HG03432 (cell line): Measurements from ENCODE around the gene CAAP1.
A peak's percentile ranks its signal among the peaks of the same experiment; 100 is the strongest.
"Not testable (repeated sequence)": the region's sequence is repeated elsewhere in the genome, so short reads cannot be mapped to it uniquely, and the experiment has no call there.

Experiments used
- ATAC-seq: cut with Tn5 transposase; IDR thresholded peaks from one replicate; pipeline ENCODE4 v1.9.1; 2021; ENCODE audit warnings: mild to moderate bottlenecking, moderate library complexity; ENCODE audit not compliant: unreplicated experiment

The CAAP1 gene

GRCh38 chr9:26892251-26893029 is at the start of gene CAAP1:
Gene CAAP1, minus strand, starts transcription at chr9:26892802. Its CDS starts 87 bp downstream, at chr9:26892715.
- peak; percentile 97 for ATAC-seq

GRCh38 chr9:26940779-26941178 is 48.2 kb upstream of the CAAP1 start:
- ATAC-seq: no peak

- ATAC-seq: no peak
Measured at GRCh38 chr9:26939955-26940711, 47.5 kb upstream of the CAAP1 start.

- no peak for ATAC-seq
Measured at GRCh38 chr9:26937816-26938371, 45.3 kb upstream of the CAAP1 start.

GRCh38 chr9:26935847-26936246 is 43.2 kb upstream of the CAAP1 start:
- ATAC-seq: no peak

GRCh38 chr9:26928902-26929495 is 36.4 kb upstream of the CAAP1 start:
- ATAC-seq: no peak

- ATAC-seq: no peak
Measured at GRCh38 chr9:26925609-26926008, 33.0 kb upstream of the CAAP1 start.

- ATAC-seq: no peak
Measured at GRCh38 chr9:26919698-26920097, 27.1 kb upstream of the CAAP1 start.

- ATAC-seq: no peak
Measured at GRCh38 chr9:26913138-26913668, 20.6 kb upstream of the CAAP1 start.

- ATAC-seq: no peak
Measured at GRCh38 chr9:26904671-26905070, 12.1 kb upstream of the CAAP1 start.

- ATAC-seq: no peak
Measured at GRCh38 chr9:26904070-26904469, 11.5 kb upstream of the CAAP1 start.

GRCh38 chr9:26893030-26893676 is 551 bp upstream of the CAAP1 start:
- no peak for ATAC-seq

- no peak for ATAC-seq
Measured at GRCh38 chr9:26891726-26892125, 876 bp downstream of the CAAP1 start.

GRCh38 chr9:26888271-26888670 is 4.3 kb downstream of the CAAP1 start:
- no peak for ATAC-seq

GRCh38 chr9:26882154-26882553 is 10.4 kb downstream of the CAAP1 start:
- no peak for ATAC-seq

- ATAC-seq: no peak
Measured at GRCh38 chr9:26880262-26880661, 12.3 kb downstream of the CAAP1 start.

GRCh38 chr9:26875155-26875554 is 17.4 kb downstream of the CAAP1 start:
- not testable (repeated sequence) for ATAC-seq

- ATAC-seq: no peak
Measured at GRCh38 chr9:26870292-26870691, 22.3 kb downstream of the CAAP1 start.

GRCh38 chr9:26863074-26863473 is 29.5 kb downstream of the CAAP1 start:
- peak; percentile 43 for ATAC-seq

- ATAC-seq: peak; percentile 79
Measured at GRCh38 chr9:26856413-26857032, 36.1 kb downstream of the CAAP1 start.
